Medulla oblongata (tissue), 1 donor: ENCODE data around the gene SNAI3.

ENCODE experiments used
- DNase-seq: peaks from one replicate; pipeline ENCODE4 v3.0.0-alpha.2; 2015; ENCODE audit errors: extremely low spot score

The SNAI3 gene

DNA sequence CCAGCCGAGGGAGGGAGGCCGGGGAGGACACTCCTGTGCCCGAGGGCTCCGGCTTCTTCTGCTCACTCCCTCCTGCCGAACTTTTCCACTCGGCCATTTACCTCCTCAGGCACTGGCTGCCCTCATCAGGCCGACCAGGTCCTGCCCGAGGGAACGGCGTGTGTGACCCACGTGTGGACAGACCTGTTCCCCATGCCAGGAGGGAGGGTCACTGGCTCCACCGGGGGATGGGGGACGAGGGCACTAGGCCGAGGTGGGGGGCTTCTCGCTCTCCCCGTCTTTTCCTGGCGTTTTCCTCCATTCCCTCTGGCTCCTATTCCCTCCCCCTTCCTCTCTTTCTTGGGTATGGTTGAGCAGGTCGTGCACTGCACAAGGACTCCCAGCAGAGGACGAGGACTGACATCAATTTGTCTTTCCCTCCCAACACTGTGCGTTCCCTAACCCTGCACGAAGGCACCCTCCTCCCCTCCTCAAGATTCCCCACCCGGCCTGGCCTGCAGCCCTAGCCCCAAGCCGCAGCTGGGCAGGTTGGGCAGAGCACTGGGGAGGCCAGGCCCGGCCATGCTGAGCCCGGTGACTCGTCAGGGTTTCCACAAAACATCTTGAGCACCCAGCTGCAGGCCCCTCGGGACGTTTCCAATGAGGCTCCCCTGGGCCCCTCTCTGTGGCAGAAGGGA, 51.2 kb downstream of the SNAI3 start:
- DNase-seq = no peak

DNA sequence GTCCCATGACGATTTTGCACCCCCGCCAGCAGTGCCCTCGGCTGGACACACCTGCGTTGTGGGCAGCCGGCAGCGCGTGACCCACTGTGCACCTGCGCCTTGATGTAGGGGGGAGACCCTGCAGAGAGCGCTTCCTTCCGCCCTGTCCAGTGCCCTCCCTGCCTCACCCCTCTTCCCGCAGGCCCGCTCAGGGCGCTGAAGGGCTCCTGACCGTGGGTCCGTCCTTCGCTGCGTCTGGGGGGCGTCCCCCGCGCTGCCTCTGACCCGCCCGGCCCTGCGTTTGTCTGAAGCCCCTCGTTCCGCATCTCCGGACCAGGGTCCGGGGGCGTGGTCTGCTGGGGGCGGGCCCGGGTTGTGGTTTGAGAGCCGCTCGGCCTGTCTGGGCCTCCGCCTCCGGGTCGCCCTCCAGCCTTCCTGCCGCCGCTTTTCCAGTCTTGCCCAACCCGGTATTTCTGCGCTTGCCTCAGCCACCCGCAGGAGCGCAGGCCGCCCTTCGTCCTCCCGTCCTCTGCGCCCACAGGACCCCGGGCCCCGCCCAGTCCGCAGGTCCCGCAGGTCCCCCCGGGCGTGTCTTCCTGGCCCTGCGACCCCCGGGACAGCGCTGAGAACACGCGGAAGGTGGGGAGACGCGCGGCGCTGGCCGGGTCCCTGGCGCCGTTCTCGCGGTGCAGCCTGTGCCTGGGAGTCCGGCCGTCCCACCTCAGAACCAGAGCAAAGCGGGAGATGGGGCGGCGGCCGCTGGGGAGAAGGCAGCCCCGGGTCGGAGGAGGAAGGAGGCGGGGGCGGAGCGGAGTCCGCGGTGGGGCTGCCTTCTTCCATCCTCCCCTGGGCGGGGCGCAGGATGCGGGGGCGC, 51.9 kb downstream of the SNAI3 start:
- DNase-seq = no peak

DNA sequence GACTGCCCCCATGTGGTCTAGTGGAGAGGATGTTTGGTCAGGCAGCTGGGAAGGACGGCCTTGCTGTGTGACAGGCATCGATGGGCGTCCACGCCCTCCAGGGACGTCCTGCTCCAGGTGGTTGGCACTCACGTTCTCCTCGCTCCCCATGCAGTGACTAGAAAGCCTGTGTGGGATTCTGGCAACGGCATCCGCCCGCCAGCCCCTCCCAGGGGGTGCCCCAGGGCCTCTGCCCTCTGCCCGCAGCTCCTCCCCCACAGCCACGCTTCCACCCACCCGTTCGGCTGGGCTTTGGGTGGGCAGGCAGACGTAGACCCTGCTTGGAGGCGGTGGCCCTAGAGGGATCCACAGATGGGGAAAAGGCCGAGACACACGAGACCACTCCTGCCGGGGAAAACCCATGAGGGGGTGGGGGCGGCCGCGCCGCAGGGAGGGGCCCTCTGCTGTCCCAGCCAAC, 52.6 kb downstream of the SNAI3 start:
- DNase-seq = peak; percentile 30

DNA sequence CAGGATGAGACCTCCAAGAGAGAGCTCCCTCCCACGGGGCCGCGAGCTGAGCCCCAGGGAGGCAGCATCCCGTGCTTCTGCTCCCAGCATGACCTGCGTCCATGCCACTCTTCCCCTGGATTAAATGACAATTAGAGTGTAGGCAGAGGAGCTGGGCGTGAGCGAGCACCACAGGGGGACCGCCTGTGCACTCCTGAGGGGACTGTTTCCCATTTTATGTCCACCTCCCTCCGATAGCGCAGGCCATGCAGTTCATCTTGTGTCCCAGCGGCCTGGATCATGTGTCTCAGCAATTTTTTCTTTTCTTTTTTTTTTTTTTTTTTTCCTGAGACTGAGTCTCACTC, 53.7 kb downstream of the SNAI3 start:
- no peak for DNase-seq

DNA sequence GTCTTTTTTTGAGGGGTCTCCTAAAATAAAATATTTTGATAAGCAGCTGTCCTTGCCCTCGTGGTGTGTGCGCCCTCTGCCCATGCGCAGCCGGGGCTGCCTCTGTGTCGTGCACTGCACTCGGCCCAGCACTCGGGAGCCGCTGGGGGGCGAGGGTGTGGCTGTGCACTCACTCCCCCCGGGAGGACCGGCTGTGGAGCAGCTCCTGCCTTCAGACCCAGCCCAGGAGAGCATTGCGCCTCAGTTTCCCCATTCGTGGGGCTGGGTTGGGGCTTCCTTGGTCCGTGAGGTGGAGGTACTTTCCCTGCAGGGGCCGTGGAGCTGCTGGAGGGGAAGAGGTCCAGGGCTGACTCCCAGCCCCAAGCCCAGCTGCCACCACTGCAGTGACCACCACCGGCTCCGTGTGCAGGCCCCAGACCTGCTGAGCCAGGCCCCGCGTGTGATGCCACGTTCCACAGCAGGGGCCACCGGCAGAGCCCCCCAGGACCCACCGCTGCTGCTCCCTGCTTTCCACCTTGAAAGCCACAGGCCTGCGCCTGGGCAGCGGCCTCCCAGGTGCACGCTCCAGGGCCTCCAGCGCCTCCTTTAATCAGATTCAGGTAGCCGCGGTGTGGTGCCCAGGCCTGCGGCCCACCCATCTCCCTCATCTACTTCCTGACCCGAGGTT, 54.3 kb downstream of the SNAI3 start:
- DNase-seq = no peak

DNA sequence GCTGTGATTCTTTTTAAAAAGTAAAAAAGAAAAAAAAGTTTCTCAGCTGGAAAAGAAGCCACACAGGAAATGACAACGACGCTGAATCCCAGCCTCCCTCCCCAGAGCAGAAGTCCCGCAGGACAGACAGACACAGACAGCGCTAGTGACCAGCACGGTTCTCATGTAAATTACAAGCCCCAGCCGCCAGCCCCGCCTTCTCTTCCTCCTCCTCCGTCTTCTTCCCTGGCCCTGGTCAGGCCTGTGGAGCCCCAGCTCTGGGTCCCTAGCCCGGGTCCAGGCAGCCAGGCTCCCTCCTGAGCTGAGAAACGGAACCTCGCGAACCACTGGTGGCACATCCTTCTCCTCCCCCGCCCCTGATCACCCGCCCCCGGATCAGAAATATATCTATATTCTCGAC, 54.9 kb downstream of the SNAI3 start:
- no peak for DNase-seq

DNA sequence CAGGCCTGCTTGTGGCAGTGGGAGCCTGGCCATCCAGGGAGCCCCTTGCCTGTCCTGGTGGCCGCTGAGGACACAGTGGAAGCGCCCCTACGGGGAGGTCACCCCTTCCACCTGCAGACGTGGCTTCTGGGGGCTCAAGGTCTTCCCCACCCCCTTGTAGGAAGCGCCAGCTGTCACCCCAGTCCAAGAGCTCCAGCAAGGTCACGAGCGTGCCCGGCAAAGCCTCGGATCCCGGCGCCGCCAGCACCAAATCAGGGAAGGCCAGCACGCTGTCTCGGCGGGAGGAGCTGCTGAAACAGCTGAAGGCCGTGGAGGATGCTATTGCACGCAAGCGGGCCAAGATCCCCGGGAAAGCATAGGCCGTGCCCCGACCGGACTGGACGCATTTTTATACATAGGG, 55.4 kb downstream of the SNAI3 start:
- DNase-seq = no peak

DNA sequence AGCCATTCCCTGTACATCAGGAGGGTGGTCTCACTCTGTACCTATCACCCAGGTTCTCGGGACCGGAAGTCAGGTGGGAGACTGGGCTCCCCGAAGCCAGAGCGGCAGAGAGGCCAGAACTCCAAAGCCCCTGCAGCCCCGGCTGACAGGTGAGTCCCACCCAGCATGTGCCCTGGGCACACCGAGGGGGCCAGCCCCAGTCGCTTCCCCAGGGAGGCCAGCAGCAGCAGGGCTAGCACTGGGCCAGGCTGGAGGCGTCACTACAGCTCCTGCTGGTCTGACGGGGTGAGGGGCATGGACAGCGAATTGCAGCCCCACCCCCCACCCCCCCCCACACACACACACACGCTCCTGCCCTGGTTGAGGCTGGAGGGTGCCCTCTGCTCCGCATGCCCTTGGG, 55.9 kb downstream of the SNAI3 start:
- no peak for DNase-seq

DNA sequence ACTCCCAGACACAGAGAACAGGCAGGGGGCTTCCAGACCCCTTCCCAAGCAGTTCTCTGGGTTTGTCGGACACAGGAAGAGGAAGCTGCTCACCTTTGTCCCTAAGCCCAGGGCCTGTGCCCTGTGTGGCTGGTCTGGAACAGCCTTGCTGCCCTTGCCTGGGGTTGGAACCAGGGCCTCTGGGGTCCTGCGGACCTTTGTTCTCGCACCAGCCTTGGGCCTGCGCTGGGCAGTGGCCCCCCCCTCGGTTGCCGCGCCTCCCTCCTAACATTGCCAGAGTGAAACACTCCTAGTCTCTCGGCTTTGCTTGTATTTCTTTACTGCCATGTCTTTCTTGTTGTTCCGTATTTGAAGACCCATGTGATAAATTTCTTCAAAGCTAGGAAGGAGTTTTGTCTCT, 56.5 kb downstream of the SNAI3 start:
- DNase-seq = no peak

DNA sequence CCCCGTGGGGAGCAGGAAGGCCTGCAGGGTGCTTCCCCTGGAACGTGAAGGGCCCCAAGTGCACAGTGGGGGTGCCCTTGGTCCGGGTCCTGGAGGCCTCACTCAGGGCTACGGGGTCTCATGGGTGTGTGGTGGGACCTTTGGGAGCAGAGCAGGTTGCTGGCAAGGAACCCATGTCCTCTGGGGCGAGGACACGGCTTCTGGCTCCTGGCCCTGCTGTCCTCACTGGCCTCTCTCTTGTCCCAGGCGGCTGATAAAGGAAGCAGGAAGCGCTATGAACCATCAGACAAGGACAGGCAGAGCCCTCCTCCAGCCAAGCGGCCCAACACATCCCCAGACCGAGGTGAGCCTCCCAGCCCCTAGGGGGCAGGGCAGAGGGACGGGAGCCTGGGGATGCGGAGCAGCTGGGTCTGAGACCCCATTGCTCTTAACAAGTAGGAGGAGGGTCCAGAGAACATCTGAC, 57.8 kb downstream of the SNAI3 start:
- no peak for DNase-seq
